Measurements from ENCODE around the gene PRSS48. TPM values are rescaled to one million over a fixed set of nuclear protein-coding genes. Genes with fewer than 3 reads are reported as not detected.

Gene PRSS48
- polyA plus RNA-seq, 1 experiment: not detected

DNA sequence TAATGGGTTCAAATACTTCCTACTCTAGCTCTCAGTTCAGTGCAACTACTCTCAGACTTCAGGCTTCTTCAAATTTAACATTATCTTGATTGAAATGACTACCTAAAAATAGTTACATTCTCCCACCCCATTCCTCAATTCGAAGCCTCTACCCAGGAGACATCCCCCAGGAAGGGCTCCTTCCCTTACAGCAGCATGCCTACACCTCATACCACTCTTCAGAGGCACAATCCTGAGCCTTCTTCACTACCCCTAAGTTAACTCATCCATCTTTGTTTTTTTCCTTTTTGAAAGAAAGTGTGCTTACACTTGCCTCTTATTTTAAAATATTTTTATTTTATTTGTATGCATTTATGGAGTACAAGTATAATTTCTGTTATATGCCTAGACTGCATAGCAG lies 17.2 kb upstream of the PRSS48 start:
- POLR2A ChIA-PET: no interaction called here

DNA sequence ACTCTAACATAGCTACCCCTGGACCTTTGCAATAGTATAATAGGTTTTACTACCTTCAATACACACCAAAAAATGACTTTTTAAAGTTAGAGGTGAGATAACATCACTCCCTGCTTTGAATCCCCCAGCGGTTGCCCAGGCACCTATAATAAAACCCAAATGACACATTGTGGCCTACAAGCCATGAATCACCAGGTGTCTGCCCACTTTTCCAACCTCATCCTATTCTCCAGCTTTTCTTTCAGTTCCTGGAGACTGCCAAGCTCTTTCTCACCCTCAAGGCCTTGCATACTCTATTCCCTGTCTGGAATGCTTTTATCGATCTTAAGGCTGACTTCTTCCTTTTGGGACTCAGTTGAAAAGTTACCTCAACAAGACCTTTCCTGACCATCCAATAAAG lies 16.4 kb upstream of the PRSS48 start:
- POLR2A ChIA-PET: no interaction called here

More for the DNA sequence above, 17.2 kb upstream of the PRSS48 start:
- CTCF ChIA-PET: no interaction called here
- no peaks in the 10 kb centered on the region; the same call in 1 of the 2 replicates for H3K9me3 ChIP-seq (ENCODE audit: control insufficient read depth, insufficient read depth, low read length)
- H3K27me3 ChIP-seq (ENCODE audit: control insufficient read depth, insufficient read depth, low read length): no peaks in the 10 kb centered on the region
- no peak overlapping the region for H3K4me3 ChIP-seq (ENCODE audit: low read depth, low read length)
- no peak overlapping the region for H3K27ac ChIP-seq (ENCODE audit: low read depth, low read length)
- TF ChIP-seq, protein P1, sequence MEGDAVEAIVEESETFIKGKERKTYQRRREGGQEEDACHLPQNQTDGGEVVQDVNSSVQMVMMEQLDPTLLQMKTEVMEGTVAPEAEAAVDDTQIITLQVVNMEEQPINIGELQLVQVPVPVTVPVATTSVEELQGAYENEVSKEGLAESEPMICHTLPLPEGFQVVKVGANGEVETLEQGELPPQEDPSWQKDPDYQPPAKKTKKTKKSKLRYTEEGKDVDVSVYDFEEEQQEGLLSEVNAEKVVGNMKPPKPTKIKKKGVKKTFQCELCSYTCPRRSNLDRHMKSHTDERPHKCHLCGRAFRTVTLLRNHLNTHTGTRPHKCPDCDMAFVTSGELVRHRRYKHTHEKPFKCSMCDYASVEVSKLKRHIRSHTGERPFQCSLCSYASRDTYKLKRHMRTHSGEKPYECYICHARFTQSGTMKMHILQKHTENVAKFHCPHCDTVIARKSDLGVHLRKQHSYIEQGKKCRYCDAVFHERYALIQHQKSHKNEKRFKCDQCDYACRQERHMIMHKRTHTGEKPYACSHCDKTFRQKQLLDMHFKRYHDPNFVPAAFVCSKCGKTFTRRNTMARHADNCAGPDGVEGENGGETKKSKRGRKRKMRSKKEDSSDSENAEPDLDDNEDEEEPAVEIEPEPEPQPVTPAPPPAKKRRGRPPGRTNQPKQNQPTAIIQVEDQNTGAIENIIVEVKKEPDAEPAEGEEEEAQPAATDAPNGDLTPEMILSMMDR (IDR thresholded peaks at IDR 0.05; ENCODE audit: low read depth, low read length): no peak
- no peak for DNase-seq (ENCODE audit: low read depth, low spot score)

GRCh38 chr4:151263455-151263854 lies 13.5 kb upstream of the PRSS48 start:
- CTCF ChIA-PET: interaction anchor here (5.2 kb wide), 1 partner anchor 12 kb away, joined by 40 read pairs; the partner anchor contains the start of gene PRSS48
- no peak for DNase-seq (ENCODE audit: low read depth, low spot score)

More for the DNA sequence above, 16.4 kb upstream of the PRSS48 start:
- TF ChIP-seq, protein P1 (IDR thresholded peaks at IDR 0.05; ENCODE audit: low read depth, low read length): no peak
- Histone ChIP-seq H3K27me3 (ENCODE audit: control insufficient read depth, insufficient read depth, low read length) (no peaks in the 10 kb centered on the region), H3K9me3 (ENCODE audit: control insufficient read depth, insufficient read depth, low read length) (no peaks in the 10 kb centered on the region; the same call in 1 of the 2 replicates), H3K27ac (ENCODE audit: low read depth, low read length) (no peak overlapping the region), H3K4me3 (ENCODE audit: low read depth, low read length) (no peak overlapping the region)
- CTCF ChIA-PET: no interaction called here
- no peak for DNase-seq (ENCODE audit: low read depth, low spot score)

DNA sequence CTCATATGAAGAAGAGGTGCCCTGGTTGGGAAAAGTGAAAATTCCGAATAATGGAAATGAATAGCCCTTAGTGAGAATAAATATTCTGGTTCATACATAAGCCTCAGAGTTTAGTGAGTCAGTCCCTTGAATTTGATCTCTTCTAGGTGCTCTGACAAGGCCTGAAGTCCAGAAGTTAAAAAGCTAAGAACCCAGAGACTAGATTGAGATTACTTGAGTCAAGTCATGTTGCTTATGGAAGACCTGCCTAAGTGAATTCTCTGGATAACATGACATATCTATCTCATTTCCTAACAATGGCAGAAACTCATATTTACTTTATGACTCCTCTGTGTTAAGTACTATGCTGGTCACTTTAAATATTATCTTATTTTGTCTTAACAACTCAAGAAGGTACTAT lies 10.5 kb upstream of the PRSS48 start:
- POLR2A ChIA-PET: interaction anchor here (0.7 kb wide), 1 partner anchor 166 kb away, joined by 3 read pairs; no protein-coding TSS in a partner anchor

More at GRCh38 chr4:151263455-151263854, 13.5 kb upstream of the PRSS48 start:
- POLR2A ChIA-PET: no interaction called here
- H3K27ac ChIP-seq (ENCODE audit: low read depth, low read length): no peak overlapping the region
- no peaks in the 10 kb centered on the region; the same call in 1 of the 2 replicates for H3K9me3 ChIP-seq (ENCODE audit: control insufficient read depth, insufficient read depth, low read length)
- TF ChIP-seq, protein P1 (IDR thresholded peaks at IDR 0.05; ENCODE audit: low read depth, low read length): no peak
- no peaks in the 10 kb centered on the region for H3K27me3 ChIP-seq (ENCODE audit: control insufficient read depth, insufficient read depth, low read length)
- H3K4me3 ChIP-seq (ENCODE audit: low read depth, low read length): no peak overlapping the region

GRCh38 chr4:151267104-151267503 lies 9.9 kb upstream of the PRSS48 start:
- ChIA-PET POLR2A (no interaction called here), CTCF (interaction anchor here (0.5 to 5.2 kb wide), 4 partner anchors 8 to 537 kb away, joined by 3 to 40 read pairs (median 6); partner anchors contain the start of gene PRSS48)
- DNase-seq (ENCODE audit: low read depth, low spot score): no peak
- Histone ChIP-seq H3K27me3 (ENCODE audit: control insufficient read depth, insufficient read depth, low read length) (no peaks in the 10 kb centered on the region), H3K9me3 (ENCODE audit: control insufficient read depth, insufficient read depth, low read length) (no peaks in the 10 kb centered on the region), H3K4me3 (ENCODE audit: low read depth, low read length) (no peak overlapping the region), H3K27ac (ENCODE audit: low read depth, low read length) (no peak overlapping the region)
- TF ChIP-seq, protein P1 (IDR thresholded peaks at IDR 0.05; ENCODE audit: low read depth, low read length): no peak

More for the DNA sequence above, 10.5 kb upstream of the PRSS48 start:
- TF ChIP-seq, protein P1 (IDR thresholded peaks at IDR 0.05; ENCODE audit: low read depth, low read length): no peak
- DNase-seq (ENCODE audit: low read depth, low spot score): no peak
- CTCF ChIA-PET: interaction anchor here (0.6 to 5.2 kb wide), 3 partner anchors 9 to 32 kb away, joined by 6 to 40 read pairs (median 8); partner anchors contain the start of gene PRSS48
- Histone ChIP-seq H3K27me3 (ENCODE audit: control insufficient read depth, insufficient read depth, low read length) (no peaks in the 10 kb centered on the region), H3K4me3 (ENCODE audit: low read depth, low read length) (no peak overlapping the region), H3K9me3 (ENCODE audit: control insufficient read depth, insufficient read depth, low read length) (no peaks in the 10 kb centered on the region), H3K27ac (ENCODE audit: low read depth, low read length) (no peak overlapping the region)

Measured in AG04450 (cell line).